Measurements from ENCODE around the gene PGD.

DNA sequence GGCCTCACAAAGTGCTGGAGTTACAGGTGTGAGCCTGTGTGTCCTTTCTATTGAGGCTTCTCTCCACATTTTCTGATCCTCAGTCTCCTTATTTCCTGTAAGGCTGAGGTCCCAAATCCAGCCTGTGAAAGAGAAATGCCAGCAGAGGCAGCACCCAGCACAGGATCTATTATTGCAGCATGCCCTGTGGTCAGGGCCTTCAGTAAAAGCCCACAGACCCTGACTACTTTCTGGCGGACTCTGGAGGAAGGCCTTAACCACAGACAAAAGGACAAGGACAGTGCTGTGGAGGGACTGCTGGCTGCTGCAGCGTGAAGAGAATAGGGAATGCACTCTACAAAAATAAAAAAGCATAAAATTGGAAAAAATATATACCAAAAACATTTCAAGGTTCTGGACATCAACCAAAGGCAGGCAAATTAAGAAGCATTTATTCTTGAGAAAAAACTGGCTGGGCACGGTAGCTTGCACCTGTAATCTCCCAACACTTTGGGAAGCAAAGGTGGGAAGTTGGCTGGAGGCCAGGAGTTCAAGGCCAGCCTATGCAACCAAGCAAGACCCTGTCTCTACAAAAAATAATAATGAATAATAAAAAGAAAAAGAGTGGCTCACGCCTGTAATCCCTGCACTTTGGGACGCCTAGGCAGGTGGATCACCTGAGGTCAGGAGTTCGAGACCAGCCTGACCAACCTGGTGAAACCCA is 9.4 kb upstream of the PGD start:
- TF ChIP-seq, protein P1, sequence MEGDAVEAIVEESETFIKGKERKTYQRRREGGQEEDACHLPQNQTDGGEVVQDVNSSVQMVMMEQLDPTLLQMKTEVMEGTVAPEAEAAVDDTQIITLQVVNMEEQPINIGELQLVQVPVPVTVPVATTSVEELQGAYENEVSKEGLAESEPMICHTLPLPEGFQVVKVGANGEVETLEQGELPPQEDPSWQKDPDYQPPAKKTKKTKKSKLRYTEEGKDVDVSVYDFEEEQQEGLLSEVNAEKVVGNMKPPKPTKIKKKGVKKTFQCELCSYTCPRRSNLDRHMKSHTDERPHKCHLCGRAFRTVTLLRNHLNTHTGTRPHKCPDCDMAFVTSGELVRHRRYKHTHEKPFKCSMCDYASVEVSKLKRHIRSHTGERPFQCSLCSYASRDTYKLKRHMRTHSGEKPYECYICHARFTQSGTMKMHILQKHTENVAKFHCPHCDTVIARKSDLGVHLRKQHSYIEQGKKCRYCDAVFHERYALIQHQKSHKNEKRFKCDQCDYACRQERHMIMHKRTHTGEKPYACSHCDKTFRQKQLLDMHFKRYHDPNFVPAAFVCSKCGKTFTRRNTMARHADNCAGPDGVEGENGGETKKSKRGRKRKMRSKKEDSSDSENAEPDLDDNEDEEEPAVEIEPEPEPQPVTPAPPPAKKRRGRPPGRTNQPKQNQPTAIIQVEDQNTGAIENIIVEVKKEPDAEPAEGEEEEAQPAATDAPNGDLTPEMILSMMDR (IDR thresholded peaks at IDR 0.05), result no peak
- TF ChIP-seq POLR2AphosphoS5 (IDR thresholded peaks at IDR 0.05) (no peak), POLR2A (IDR thresholded peaks at IDR 0.05) (no peak)

All from suprapubic skin (tissue), 4 donors.